ENCODE data around the gene KIFC1. TPM values are rescaled to one million over a fixed set of nuclear protein-coding genes. Genes with fewer than 3 reads are reported as not detected.

The KIFC1 gene
- total RNA-seq, 2 donors from 2014 or later = 0.81 to 0.85 TPM

DNA sequence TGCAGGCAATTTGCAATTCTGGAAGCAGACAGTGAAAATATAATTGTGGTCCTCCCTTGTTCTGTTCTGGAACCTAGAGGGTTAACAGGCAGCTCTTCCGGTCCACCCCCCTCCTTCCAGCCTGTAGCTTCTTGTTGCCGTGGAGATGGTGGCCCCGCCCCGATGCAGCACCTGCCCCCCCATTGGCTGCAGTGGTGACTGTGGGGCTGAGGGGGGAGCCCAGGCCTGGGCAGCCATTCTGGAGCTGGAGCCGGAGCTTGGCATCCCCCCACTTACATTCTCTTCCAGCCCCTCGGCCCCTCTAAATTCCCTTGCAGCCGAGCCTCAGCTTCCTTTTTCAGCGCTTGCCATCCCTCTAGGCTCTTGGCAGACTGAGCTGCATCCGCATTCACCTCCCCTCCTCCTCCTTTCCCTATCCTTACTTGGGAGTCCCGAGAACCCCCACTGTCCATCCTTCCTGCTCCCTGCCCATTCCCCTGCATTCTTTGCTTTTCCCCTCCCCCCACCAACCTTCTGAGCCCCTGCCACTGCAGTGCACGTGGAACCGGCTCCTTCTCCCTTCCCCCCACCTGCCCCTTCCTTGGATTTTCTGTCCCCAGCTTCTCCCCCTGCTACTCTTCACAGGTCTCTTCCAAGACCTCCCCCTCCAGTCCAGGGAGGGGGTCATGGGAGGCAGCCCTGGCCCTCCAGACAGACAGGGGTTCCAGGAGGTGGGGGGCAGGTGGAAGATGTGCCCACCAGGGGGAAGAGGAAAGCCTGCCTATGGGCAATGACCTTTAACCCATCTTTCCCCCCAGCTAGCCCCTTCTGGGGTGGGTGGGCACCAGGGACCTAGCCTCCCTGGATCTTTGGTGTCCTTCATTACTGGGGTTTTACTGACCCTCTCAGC, 39.6 kb downstream of the KIFC1 start:
- Histone ChIP-seq H3K4me1 (ENCODE audit: control insufficient read depth in 1 of 2, low read depth in 2 of 2) (peaks cover 17 to 58% of the 10 kb centered on the region in 2 donors), H3K4me3 (peak overlapping the region; percentile 44), H3K36me3 (no peaks in the 10 kb centered on the region), H3K9me3 (no peaks in the 10 kb centered on the region), H3K27ac (no peak overlapping the region), H3K27me3 (replicated peaks; ENCODE audit: insufficient read depth) (no peaks in the 10 kb centered on the region)
- TF ChIP-seq, protein P1, sequence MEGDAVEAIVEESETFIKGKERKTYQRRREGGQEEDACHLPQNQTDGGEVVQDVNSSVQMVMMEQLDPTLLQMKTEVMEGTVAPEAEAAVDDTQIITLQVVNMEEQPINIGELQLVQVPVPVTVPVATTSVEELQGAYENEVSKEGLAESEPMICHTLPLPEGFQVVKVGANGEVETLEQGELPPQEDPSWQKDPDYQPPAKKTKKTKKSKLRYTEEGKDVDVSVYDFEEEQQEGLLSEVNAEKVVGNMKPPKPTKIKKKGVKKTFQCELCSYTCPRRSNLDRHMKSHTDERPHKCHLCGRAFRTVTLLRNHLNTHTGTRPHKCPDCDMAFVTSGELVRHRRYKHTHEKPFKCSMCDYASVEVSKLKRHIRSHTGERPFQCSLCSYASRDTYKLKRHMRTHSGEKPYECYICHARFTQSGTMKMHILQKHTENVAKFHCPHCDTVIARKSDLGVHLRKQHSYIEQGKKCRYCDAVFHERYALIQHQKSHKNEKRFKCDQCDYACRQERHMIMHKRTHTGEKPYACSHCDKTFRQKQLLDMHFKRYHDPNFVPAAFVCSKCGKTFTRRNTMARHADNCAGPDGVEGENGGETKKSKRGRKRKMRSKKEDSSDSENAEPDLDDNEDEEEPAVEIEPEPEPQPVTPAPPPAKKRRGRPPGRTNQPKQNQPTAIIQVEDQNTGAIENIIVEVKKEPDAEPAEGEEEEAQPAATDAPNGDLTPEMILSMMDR (IDR thresholded peaks at IDR 0.05) = no peak
- ATAC-seq (ENCODE audit: insufficient number of reproducible peaks, low FRiP score, low read depth) (no peak), DNase-seq (ENCODE audit: low spot score) (no peak)

DNA sequence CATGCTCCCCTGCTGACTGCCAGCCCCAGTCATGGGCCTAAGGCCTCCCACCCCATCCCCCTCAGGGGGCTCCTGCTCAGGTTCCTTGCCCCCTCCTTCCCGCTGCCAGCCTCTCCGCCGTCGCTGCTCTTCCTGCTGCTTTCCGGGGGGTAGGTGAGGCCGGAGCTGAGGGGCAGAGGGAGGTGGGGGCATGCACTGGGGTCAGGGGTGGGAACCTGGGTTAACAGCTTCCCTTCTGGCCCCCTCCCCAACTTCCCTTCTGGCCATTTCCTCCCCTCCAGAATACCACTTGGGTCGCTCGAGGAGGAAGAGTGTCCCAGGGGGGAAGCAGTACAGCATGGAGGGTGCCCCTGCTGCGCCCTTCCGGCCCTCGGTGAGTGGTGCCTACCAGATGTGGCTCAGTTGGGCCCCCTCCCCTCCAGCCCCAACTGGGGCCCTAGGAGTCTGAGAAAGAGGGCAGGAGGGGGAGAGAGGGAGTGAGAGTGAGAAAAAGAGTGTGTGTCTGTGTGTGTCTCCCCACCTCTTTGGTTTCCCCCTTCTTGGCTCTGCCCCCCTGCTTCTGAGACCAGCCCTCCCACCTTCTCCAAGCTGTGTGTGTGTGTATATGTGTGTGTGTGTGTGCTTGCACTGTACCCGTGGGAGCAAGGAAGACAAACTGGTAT, 40.4 kb downstream of the KIFC1 start:
- ATAC-seq (ENCODE audit: insufficient number of reproducible peaks, low FRiP score, low read depth) (no peak), DNase-seq (ENCODE audit: low spot score) (no peak)
- H3K9me3 ChIP-seq = no peaks in the 10 kb centered on the region
- H3K4me1 ChIP-seq (ENCODE audit: control insufficient read depth in 1 of 2, low read depth in 2 of 2) = peaks cover 10 to 52% of the 10 kb centered on the region in 2 donors
- H3K27ac ChIP-seq = no peak overlapping the region
- peaks cover 4% of the 10 kb centered on the region for H3K36me3 ChIP-seq
- TF ChIP-seq, protein P1 (IDR thresholded peaks at IDR 0.05) = no peak
- H3K4me3 ChIP-seq = no peak overlapping the region
- H3K27me3 ChIP-seq (replicated peaks; ENCODE audit: insufficient read depth) = no peaks in the 10 kb centered on the region

DNA sequence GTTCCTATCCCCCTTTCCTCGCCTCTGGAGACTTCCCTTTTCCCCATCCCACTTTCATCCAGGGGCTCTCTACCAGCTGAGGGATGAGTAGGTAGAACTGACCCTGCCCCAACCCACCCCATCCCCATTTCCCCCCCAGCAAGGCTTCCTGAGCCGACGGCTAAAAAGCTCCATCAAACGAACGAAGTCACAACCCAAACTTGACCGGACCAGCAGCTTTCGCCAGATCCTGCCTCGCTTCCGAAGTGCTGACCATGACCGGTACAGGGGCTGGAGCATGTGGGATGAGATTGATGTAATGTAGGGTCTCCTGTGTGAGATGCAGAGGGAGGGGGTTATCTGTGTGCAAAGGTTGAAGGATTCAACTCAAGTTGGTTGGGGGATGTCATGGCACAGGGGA, 40.9 kb downstream of the KIFC1 start:
- peaks cover 6 to 47% of the 10 kb centered on the region in 2 donors for H3K4me1 ChIP-seq (ENCODE audit: control insufficient read depth in 1 of 2, low read depth in 2 of 2)
- no peak for DNase-seq (ENCODE audit: low spot score)

DNA sequence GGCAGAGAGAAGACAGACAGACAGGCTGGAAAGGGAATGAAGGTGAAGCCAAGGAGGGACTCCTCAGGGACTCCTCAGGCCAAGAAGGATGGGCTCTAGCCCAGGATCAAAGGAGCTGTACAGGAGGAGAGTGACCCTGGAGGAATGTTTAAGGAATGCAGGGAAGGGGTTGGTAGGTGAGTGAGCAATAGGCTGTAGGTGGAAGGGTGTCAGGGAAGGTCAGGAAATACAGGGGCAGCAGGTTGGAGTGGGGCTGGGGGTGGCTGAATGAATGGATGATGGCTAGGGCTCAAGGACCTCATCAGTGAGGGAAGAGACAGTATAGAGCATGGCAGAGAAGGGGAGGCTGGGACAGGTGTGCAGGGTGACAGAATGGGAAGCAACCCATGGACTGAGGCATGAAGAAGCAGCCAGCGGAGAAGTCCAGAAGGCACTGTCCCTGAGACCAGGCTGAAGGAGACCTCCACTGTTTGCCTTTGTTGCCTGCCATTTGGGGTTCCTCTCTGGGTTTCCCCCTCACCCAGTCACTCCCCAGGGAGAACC, 41.4 kb downstream of the KIFC1 start:
- ATAC-seq (ENCODE audit: insufficient number of reproducible peaks, low FRiP score, low read depth) (no peak), DNase-seq (ENCODE audit: low spot score) (no peak)
- Histone ChIP-seq H3K36me3 (peaks cover 13% of the 10 kb centered on the region), H3K27me3 (replicated peaks; ENCODE audit: insufficient read depth) (no peaks in the 10 kb centered on the region), H3K9me3 (no peaks in the 10 kb centered on the region), H3K27ac (no peak overlapping the region), H3K4me1 (ENCODE audit: control insufficient read depth in 1 of 2, low read depth in 2 of 2) (peaks cover 6 to 47% of the 10 kb centered on the region in 2 donors), H3K4me3 (no peak overlapping the region)
- TF ChIP-seq, protein P1 (IDR thresholded peaks at IDR 0.05) = no peak

More for the DNA sequence above, 40.9 kb downstream of the KIFC1 start:
- Histone ChIP-seq H3K4me3 (no peak overlapping the region), H3K9me3 (no peaks in the 10 kb centered on the region), H3K27me3 (replicated peaks; ENCODE audit: insufficient read depth) (no peaks in the 10 kb centered on the region), H3K36me3 (peaks cover 9% of the 10 kb centered on the region), H3K27ac (no peak overlapping the region)
- TF ChIP-seq, protein P1 (IDR thresholded peaks at IDR 0.05) = no peak
- no peak for ATAC-seq (ENCODE audit: insufficient number of reproducible peaks, low FRiP score, low read depth)

Data from thoracic aorta (tissue), 2 donors.